NCI-H2171 (cell line): ENCODE measurements around the gene P2RX1.
"Not testable (repeated sequence)": the region's sequence is repeated elsewhere in the genome, so short reads cannot be mapped to it uniquely, and the experiment has no call there.

ENCODE experiments used
- DNase-seq: peaks from one replicate; lab custom pipeline; 2025; lab: John Stamatoyannopoulos, UW

P2RX1 gene

GRCh38 chr17:3857261-3858105 lies 58.8 kb downstream of the P2RX1 start:
- DNase-seq = no peak

DNA sequence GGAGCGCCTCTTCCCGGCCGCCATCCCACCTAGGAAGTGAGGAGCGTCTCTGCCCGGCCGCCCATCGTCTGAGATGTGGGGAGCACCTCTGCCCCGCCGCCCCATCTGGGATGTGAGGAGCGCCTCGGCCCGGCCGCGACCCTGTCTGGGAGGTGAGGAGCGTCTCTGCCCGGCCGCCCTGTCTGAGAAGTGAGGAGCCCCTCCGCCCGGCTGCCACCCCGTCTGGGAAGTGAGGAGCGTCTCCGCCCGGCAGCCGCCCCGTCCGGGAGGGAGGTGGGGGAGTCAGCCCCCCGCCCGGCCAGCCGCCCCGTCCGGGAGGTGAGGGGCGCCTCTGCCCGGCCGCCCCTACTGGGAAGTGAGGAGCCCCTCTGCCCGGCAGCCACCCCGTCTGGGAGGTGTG lies 62.1 kb downstream of the P2RX1 start:
- not testable (repeated sequence) for DNase-seq

- no peak for DNase-seq
Measured at GRCh38 chr17:3852561-3852960, 63.7 kb downstream of the P2RX1 start.

GRCh38 chr17:3851461-3852100 lies 64.7 kb downstream of the P2RX1 start:
- no peak for DNase-seq

DNA sequence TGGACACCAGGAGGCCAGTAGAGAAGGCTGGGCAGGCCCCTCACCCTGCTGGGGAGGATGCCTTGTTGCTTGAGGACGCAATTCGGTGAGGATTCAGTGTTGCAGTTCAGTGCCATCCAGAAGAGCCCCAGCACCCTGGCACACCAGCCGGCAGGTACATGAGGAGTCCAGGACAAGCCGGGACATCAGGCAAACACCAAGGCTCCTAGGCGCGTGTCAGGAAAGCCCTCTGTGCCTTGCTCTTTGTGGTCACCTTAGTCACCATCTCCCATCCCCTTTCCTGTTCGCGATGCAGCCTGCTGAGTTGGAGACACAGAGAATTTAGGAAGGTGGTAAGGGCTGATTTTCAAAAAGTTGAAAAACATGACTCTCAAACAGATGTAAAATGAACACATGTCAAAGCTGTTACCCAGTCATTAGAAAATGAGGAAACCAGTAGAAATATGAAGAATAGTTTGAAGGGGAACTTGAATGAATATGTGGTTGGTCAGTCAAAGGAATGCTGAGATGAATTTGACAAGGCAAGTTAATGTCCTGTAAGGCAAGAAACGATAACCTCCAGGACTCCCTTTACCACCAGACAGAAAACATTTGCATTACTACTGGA lies 67.9 kb downstream of the P2RX1 start:
- DNase-seq = no peak

GRCh38 chr17:3847165-3847670 lies 69.0 kb downstream of the P2RX1 start:
- DNase-seq = no peak
